Endothelial cell of umbilical vein (primary cell): ENCODE measurements around the gene AHSA1. TPM values are rescaled to one million over a fixed set of nuclear protein-coding genes. Genes with fewer than 3 reads are reported as not detected.
A peak's percentile ranks its signal among the peaks of the same experiment; 100 is the strongest.

Experiments used
- BruUV-seq: library from RNA; stranded (reverse); fragments of 400-500 nt; replicated peaks from 2 replicates; lab custom pipeline; 2021; lab: Mats Ljungman, UMichigan
- CTCF ChIA-PET: fragments of 300-600, 350-600 bp; sonication (Branson Sonifier 250); formaldehyde crosslinking; loops from one replicate; lab custom pipeline; 2021; ENCODE audit warnings: antibody characterized with exemption, inconsistent platforms; lab: Charles Lee
- POLR2A ChIA-PET: fragments of 300-600, 350-600 bp; sonication (Branson Sonifier 250); formaldehyde crosslinking; loops from one replicate; lab custom pipeline; 2021; ENCODE audit warnings: antibody characterized with exemption, inconsistent platforms; lab: Charles Lee
- DNase-seq: peaks from one replicate; pipeline ENCODE4 v3.0.0-alpha.2; 2011; ENCODE audit warnings: low read depth, low spot score
- FAIRE-seq: peaks from 2 replicates; lab custom pipeline; 2011; peaks lifted over from hg19 to GRCh38; lab: Jason Lieb, UNC
- H2AFZ ChIP-seq: 2 replicates; pipeline ENCODE4 v1.6.0; 2012; ENCODE audit warnings: low read depth, low read length, control low read depth, inconsistent platforms
- H3K27ac ChIP-seq: 2 replicates; pipeline ENCODE4 v1.5.1; 2011; ENCODE audit warnings: low read depth, mild to moderate bottlenecking, control low read depth, low read length, moderate library complexity; ENCODE audit not compliant: insufficient read depth
- H3K27me3 ChIP-seq, 2 experiments: 2 replicates each; pipeline versions ENCODE4 v1.6.0 to v1.6.1; 2011; ENCODE audit warnings: low read length in 2 of 2, mixed read lengths in 1 of 2; ENCODE audit not compliant: control insufficient read depth in 2 of 2, insufficient read depth in 2 of 2
- H3K36me3 ChIP-seq, 2 experiments: 2 replicates in 1 of 2; 3 replicates in 1 of 2; pipeline ENCODE4 v1.5.1; 2011; ENCODE audit warnings: low read length in 2 of 2, mild to moderate bottlenecking in 1 of 2, moderate library complexity in 1 of 2; ENCODE audit not compliant: control insufficient read depth in 2 of 2, insufficient read depth in 2 of 2; ENCODE audit errors: extremely low read depth in 1 of 2
- H3K4me1 ChIP-seq: 3 replicates; pipeline ENCODE4 v1.5.1; 2011; ENCODE audit warnings: mild to moderate bottlenecking, low read length; ENCODE audit not compliant: control insufficient read depth, insufficient read depth; ENCODE audit errors: extremely low read depth
- H3K4me2 ChIP-seq: 2 replicates; pipeline ENCODE4 v1.6.1; 2011; ENCODE audit warnings: low read length, control low read depth, mixed read lengths; ENCODE audit not compliant: insufficient read depth
- H3K4me3 ChIP-seq, 3 experiments: fragments of 200-600 bp in 1 of 3; sonication (generic), shearing (Covaris generic) in 1 of 3; replicated peaks in 1 of 3; 2 replicates each; pipeline ENCODE4 v1.5.1; 2011 to 2016; ENCODE audit warnings: control low read depth in 3 of 3, low read length in 3 of 3, mild to moderate bottlenecking in 2 of 3, inconsistent platforms in 1 of 3, low read depth in 1 of 3, moderate library complexity in 1 of 3; ENCODE audit not compliant: insufficient read depth in 1 of 3
- H3K79me2 ChIP-seq: 2 replicates; pipeline ENCODE4 v1.6.0; 2012; ENCODE audit warnings: low read length, inconsistent platforms; ENCODE audit not compliant: control insufficient read depth, insufficient read depth
- H3K9ac ChIP-seq: replicated peaks from 2 replicates; pipeline ENCODE3; 2011; ENCODE audit warnings: low read length, control low read depth; ENCODE audit not compliant: insufficient read depth; ENCODE audit errors: extremely low read depth
- H3K9me1 ChIP-seq: replicated peaks from 3 replicates; pipeline ENCODE4 v1.6.0; 2011; ENCODE audit warnings: mild to moderate bottlenecking, low read length; ENCODE audit not compliant: control insufficient read depth, insufficient read depth; ENCODE audit errors: extremely low read depth
- H3K9me3 ChIP-seq: replicated peaks from 2 replicates; pipeline ENCODE4 v1.5.1; 2012; ENCODE audit warnings: low read length, inconsistent platforms; ENCODE audit not compliant: control insufficient read depth, insufficient read depth
- H4K20me1 ChIP-seq: replicated peaks from 2 replicates; pipeline ENCODE3; 2011; ENCODE audit warnings: mild to moderate bottlenecking, low read length; ENCODE audit not compliant: control insufficient read depth, insufficient read depth; ENCODE audit errors: extremely low read depth
- FOS ChIP-seq: IDR thresholded peaks from 2 replicates; pipeline ENCODE4 v1.6.1; 2011; ENCODE audit warnings: mild to moderate bottlenecking, low read length, moderate library complexity, borderline replicate concordance; ENCODE audit not compliant: insufficient read depth
- GATA2 ChIP-seq: IDR thresholded peaks from 2 replicates; pipeline ENCODE4 v1.7.0; 2011; ENCODE audit warnings: low read depth, mild to moderate bottlenecking, moderate library complexity, mixed read lengths, low read length; ENCODE audit not compliant: insufficient read length, insufficient read depth
- MYC ChIP-seq: IDR thresholded peaks from one replicate; pipeline ENCODE4 v1.6.1; 2011; ENCODE audit warnings: mild to moderate bottlenecking, low read depth, low read length
- POLR2A ChIP-seq: IDR thresholded peaks from 2 replicates; pipeline ENCODE4 v1.6.1; 2012; ENCODE audit warnings: low read depth, mild to moderate bottlenecking, control low read depth, low read length
- POLR2AphosphoS5 ChIP-seq: IDR thresholded peaks from 2 replicates; pipeline ENCODE4 v1.6.1; 2012; ENCODE audit warnings: low read depth, mild to moderate bottlenecking, control low read depth, low read length, moderate library complexity; ENCODE audit not compliant: insufficient read depth
- dilution Hi-C: fragments of 300-500 bp; cut with MboI; formaldehyde crosslinking; loops from one replicate; pipeline ENCODE4 v1.15.0; 2019; ENCODE audit warnings: low sequenced_read_pairs; ENCODE audit not compliant: extremely low pct_ligation_motif_present
- intact Hi-C: fragments of 100-400 bp; cut with micrococcal nuclease; formaldehyde crosslinking; loops from one replicate; pipeline ENCODE4 v1.10.0; 2022
- polyA plus RNA-seq, 4 experiments: library from polyadenylated mRNA; depleted of rRNA in 3 of 4; stranded (reverse) in 3 of 4; unstranded in 1 of 4; fragments of >200 nt; gene quantifications; 2 replicates each; pipeline versions ENCODE4 v1.2.1 to v1.2.3, GENCODE V29; 2011 to 2012; ENCODE audit warnings: missing spikeins in 1 of 4
- total RNA-seq: library from RNA; stranded (reverse); gene quantifications from 2 replicates; pipeline ENCODE4 v1.2.3, GENCODE V29; 2021
- TF ChIP-seq, protein P1 (sequence below), 2 donors: IDR thresholded peaks; 1 replicate in 1 of 2; 2 replicates in 1 of 2; pipeline ENCODE4 v1.5.1; 2011; ENCODE audit warnings: low read length in 2 of 2, mild to moderate bottlenecking in 2 of 2, moderate library complexity in 2 of 2, control low read depth in 1 of 2, inconsistent platforms in 1 of 2, low read depth in 1 of 2; ENCODE audit not compliant: insufficient read depth in 1 of 2; ENCODE audit errors: extremely low read depth in 1 of 2
- TF ChIP-seq, protein P2 (sequence below): IDR thresholded peaks from 2 replicates; pipeline ENCODE4 v1.6.1; 2011; ENCODE audit not compliant: insufficient read depth, insufficient read length

The AHSA1 gene
- total and polyA plus RNA-seq, 2 donors (not counting 3 experiments of a cell fraction or from before 2014, with no cell fraction given), result 122 to 166 TPM

DNA sequence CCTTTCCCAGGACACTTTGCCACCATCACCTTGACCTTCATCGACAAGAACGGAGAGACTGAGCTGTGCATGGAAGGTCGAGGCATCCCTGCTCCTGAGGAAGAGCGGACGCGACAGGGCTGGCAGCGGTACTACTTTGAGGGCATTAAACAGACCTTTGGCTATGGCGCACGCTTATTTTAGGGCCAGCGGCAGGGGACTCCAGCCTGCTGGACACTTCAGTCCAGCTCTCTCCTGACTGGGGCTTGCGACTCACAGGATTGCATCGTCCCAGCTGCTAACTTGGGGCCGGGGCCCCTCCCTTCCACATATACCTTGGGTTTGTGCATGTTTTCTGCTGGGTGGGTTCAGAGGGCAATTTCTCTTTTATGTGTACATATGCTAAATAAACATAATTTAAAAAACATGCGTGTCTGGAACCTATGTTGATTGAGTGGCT is 11.2 kb downstream of the AHSA1 start:
- Histone ChIP-seq H3K27ac (no peak overlapping the region), H3K9ac (no peak overlapping the region), H3K79me2 (no peaks in the 10 kb centered on the region), H2AFZ (no peak overlapping the region), H3K4me3 (no peak overlapping the region), H4K20me1 (no peaks in the 10 kb centered on the region), H3K9me1 (no peaks in the 10 kb centered on the region), H3K4me2 (no peak overlapping the region), H3K4me1 (no peaks in the 10 kb centered on the region), H3K27me3 (no peaks in the 10 kb centered on the region), H3K9me3 (no peaks in the 10 kb centered on the region), H3K36me3 (peaks cover 15 to 22% of the 10 kb centered on the region in 2 experiments)
- FAIRE-seq (no peak), DNase-seq (no peak)
- ChIA-PET CTCF (interaction anchor here (0.6 to 2.1 kb wide), 2 partner anchors 10 to 1229 kb away, joined by 3 to 12 read pairs; no protein-coding TSS in a partner anchor), POLR2A (no interaction called here)
- BruUV-seq, result TSS peak; percentile 27
- TF ChIP-seq FOS (no peak), GATA2 (no peak), POLR2AphosphoS5 (no peak), MYC (no peak), POLR2A (no peak)
- TF ChIP-seq, protein P1, sequence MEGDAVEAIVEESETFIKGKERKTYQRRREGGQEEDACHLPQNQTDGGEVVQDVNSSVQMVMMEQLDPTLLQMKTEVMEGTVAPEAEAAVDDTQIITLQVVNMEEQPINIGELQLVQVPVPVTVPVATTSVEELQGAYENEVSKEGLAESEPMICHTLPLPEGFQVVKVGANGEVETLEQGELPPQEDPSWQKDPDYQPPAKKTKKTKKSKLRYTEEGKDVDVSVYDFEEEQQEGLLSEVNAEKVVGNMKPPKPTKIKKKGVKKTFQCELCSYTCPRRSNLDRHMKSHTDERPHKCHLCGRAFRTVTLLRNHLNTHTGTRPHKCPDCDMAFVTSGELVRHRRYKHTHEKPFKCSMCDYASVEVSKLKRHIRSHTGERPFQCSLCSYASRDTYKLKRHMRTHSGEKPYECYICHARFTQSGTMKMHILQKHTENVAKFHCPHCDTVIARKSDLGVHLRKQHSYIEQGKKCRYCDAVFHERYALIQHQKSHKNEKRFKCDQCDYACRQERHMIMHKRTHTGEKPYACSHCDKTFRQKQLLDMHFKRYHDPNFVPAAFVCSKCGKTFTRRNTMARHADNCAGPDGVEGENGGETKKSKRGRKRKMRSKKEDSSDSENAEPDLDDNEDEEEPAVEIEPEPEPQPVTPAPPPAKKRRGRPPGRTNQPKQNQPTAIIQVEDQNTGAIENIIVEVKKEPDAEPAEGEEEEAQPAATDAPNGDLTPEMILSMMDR (IDR thresholded peaks at IDR 0.05; ENCODE audit: extremely low read depth in 1 of 2, insufficient read depth in 1 of 2, low read depth in 1 of 2, low read length in 2 of 2), result no peak
- TF ChIP-seq, protein P2, sequence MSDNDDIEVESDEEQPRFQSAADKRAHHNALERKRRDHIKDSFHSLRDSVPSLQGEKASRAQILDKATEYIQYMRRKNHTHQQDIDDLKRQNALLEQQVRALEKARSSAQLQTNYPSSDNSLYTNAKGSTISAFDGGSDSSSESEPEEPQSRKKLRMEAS, result no peak
- intact Hi-C loops (no loop called here), dilution Hi-C loops (no loop called here)
